Frontal cortex (tissue), 4 donors: Measurements from ENCODE around the gene ZNF267. TPM values are rescaled to one million over a fixed set of nuclear protein-coding genes. Genes with fewer than 3 reads are reported as not detected.
"Not testable (repeated sequence)": the region's sequence is repeated elsewhere in the genome, so short reads cannot be mapped to it uniquely, and the experiment has no call there.

Source experiments
- DNase-seq, 2 donors: peaks; one replicate each; pipeline ENCODE4 v3.0.0; 2012; ENCODE audit warnings: low spot score in 2 of 2
- FAIRE-seq: peaks from 2 replicates; lab custom pipeline; 2012; peaks lifted over from hg19 to GRCh38; lab: Jason Lieb, UNC
- total RNA-seq: library from RNA; depleted of rRNA; stranded (reverse); fragments of >200 nt; gene quantifications from one replicate; pipeline ENCODE4 v1.2.3, GENCODE V29; 2014
- donor health status: control.
- donor health status: control.
- donor health status: control.

Gene ZNF267
- total RNA-seq: 10.2 TPM

DNA sequence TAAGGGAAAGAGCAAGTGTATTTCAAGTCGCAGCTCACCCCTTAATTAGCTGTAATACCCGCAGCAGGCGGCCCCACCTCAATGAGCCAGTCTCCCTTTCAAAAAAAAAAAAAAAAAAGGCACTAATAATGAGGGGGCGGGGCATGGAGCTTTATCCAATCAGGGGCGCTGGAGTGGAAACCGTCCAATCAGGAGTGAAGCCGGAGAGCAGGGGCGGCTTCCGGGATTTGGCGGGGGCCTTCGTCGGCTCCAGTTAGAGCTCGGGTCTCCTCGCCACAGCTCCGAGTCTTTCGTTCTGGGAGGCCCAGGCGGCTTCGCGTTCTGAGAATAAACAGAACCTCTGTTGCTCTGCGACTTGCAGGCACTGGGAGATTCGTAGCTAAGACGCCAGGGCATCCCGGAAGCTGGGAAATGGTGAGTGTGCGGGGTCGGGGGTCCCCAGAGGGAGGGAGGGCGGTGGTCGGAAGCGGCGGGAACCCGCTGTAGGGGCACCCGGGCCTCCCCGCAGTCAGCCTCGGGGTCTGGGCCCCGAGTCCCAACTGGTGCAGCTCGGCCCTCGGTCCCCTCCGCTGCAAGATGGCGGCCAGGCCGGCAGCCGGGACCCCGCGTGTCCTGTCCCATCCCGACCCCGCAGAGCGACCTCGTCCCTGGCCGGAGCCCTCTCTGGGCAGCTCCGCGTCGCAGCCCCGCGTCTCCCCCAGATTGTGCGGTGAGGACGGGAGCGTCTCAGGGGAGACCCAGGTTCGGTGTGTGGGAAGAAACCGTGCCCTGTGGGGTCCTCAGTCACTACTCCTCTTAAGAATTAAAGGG, at the start of gene ZNF267:
Gene ZNF267, plus strand, starts transcription at position 252 of the 810 bp plus-strand sequence. Its CDS starts 160 bp downstream, at position 412.
- FAIRE-seq: peak; percentile 8
- DNase-seq: peak; percentile 88 to 90

- DNase-seq: no peak
- FAIRE-seq: no peak
Measured at GRCh38 chr16:31833047-31833446, 40.6 kb upstream of the ZNF267 start.

GRCh38 chr16:31836396-31836795, 37.2 kb upstream of the ZNF267 start:
- not testable (repeated sequence) for DNase-seq, FAIRE-seq

- no peak for DNase-seq
- FAIRE-seq: no peak
Measured at GRCh38 chr16:31842864-31843263, 30.7 kb upstream of the ZNF267 start.

GRCh38 chr16:31848572-31848971, 25.0 kb upstream of the ZNF267 start:
- not testable (repeated sequence) for DNase-seq

DNA sequence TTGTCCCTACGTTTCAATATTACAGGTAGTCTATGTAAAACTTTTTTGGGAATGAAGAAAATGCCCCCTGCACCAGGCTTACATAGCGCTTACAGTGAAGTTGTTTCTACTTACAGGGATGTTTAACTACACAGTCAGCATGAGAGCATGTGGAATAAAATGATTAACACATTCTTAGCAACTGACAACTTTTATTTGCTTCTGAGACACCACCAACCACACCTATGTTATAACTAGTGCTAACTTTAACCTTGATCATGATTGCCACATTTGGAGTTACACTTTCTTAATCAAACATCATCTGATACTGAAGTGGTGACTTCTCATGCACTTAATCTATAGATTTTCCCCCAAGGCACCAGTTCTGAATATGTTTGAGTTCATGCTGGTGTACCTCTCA, 20.3 kb upstream of the ZNF267 start:
- FAIRE-seq: no peak

More at GRCh38 chr16:31848572-31848971, 25.0 kb upstream of the ZNF267 start:
- FAIRE-seq: not testable (repeated sequence)

DNA sequence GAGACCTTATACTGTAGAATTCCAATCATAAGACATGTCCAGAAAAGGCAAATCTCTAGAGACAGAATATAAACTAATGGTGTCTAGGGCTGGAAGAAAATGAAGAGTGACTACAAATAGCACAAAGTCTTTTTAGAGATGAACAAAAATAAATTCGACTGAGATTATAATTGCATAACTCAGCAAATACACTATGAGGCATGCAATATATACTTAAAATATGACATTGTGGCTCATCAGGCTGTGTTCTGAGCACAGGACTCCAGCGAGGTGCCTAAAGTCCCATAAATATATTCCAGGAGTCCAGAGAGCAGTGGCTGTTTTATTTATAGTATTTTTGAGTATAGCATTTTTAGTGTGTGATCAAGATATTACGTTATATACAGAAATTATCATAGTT, 13.1 kb upstream of the ZNF267 start:
- DNase-seq (no peak), FAIRE-seq (no peak)

More for the DNA sequence above, 20.3 kb upstream of the ZNF267 start:
- DNase-seq: no peak

DNA sequence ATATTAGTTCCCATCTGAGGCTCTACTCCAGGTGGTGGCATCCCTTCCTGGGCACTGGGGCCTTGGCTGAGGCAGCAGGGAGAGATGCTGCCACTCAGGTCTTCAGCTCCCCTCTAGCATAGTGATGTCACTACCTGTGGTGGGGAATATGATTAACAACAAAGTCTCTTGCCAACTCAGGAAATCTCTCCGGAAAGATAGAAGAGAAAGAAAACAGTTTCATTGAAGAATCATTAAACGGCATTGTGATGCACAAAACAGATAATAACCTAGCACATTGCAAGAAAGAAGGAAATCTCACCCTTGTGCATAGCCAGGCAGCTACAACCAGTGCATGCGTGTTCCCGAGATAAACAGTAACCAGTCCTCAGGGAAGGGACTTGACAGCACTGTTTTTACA, 12.2 kb upstream of the ZNF267 start:
- DNase-seq: no peak
- FAIRE-seq: no peak

- DNase-seq: no peak
- no peak for FAIRE-seq
Measured at GRCh38 chr16:31862761-31863160, 10.8 kb upstream of the ZNF267 start.

DNA sequence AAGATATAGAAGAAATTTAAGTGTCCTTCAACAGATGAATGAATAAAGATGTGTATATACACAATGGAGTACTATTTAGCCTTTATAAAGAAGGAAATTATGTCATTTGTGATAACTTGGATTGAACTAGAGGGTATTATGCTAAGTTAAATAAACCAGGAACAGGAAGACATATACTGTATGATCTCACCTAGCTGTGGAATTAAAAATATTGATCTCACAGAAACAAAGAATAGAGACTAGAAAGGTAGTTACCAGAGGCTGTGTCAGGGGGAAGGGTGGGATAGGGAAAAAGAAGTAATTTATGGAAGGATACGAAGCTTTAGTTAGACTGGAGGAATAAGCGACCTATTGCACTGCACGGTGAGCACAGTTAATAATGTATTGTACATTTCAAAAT, 5.4 kb upstream of the ZNF267 start:
- no peak for FAIRE-seq
- no peak for DNase-seq

DNA sequence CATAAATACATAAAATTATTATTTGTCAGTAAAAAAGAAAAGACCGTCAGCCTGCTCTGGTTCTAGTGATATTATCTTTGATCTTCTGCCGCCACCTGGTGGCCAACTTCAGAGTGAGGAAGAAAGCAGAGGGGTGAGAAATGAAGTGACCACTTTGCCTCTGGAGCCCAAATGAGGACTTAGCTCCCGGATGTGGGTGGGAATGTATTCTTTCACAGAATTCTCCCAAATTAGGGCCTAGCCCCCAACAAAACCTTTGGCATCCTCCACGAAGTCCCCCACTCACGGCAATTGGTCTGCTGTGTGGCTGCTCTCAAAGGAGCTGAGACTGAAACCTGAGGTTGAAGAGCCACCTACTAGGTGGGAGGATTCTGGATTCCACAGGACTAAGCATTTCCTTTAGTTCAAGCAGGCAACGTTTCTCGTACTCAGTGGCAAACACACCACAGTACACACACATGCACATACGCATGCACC, 4.9 kb upstream of the ZNF267 start:
- FAIRE-seq (no peak), DNase-seq (peak; percentile 41 to 60)

- DNase-seq (no peak), FAIRE-seq (no peak)
Measured at GRCh38 chr16:31869511-31870201, 4.0 kb upstream of the ZNF267 start.

GRCh38 chr16:31870809-31871208, 2.8 kb upstream of the ZNF267 start:
- no peak for FAIRE-seq

DNA sequence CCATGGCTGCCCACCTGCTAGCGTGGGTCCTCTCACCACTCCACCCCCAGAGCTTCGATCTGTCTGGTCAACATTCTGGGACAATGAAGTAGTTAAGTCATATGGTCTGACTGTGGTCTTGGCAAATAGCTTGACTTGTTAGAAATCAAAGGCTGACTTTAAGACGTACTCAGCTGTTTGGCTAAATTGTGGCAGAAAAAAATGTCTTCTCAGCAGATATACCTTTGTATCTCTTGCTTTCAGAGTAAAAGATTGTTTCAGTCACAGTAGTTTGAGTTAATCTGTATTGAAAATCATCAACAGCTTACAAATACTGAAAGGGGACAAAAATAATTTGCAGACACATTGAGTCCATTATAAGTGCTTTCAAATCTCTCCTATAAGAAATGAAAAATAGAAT, 2.1 kb upstream of the ZNF267 start:
- no peak for FAIRE-seq
- DNase-seq: no peak

More at GRCh38 chr16:31870809-31871208, 2.8 kb upstream of the ZNF267 start:
- DNase-seq: no peak

GRCh38 chr16:31872201-31872600, 1.4 kb upstream of the ZNF267 start:
- no peak for DNase-seq
- FAIRE-seq: no peak

GRCh38 chr16:31874366-31875111, 932 bp downstream of the ZNF267 start:
- DNase-seq (no peak), FAIRE-seq (no peak)

DNA sequence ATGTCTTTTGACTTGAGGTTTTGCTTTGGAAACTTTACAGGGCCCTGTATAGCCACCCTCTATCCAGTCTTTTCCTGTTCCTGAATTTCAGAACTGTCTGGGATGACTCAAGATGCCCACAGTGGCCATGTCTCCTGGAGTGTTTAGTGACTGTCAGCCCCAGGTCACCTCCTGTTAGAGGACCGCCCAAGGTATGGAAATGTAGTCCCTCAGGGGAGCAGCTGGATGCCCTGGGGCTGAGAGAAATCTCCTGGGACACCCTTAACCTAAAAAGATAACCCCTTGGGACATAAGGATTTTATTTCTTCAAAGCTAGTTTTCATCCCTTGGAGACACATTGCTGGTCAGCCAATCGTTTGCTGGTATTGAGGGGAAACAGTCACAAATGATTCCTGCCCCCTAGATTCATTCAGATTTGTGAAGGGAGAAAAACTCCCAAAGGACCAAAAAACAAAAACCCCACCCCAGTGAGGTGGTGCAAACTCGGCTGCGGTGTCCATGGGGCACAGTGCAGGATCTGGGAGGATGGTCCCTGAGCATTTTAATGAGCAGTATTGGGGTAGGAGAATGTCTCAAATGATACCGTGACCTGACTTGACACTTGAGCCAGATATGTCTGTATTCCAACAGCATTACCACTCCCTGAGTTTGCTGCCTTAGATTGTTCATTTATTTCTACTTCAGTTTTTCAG, 1.7 kb downstream of the ZNF267 start:
- no peak for DNase-seq
- FAIRE-seq: no peak

DNA sequence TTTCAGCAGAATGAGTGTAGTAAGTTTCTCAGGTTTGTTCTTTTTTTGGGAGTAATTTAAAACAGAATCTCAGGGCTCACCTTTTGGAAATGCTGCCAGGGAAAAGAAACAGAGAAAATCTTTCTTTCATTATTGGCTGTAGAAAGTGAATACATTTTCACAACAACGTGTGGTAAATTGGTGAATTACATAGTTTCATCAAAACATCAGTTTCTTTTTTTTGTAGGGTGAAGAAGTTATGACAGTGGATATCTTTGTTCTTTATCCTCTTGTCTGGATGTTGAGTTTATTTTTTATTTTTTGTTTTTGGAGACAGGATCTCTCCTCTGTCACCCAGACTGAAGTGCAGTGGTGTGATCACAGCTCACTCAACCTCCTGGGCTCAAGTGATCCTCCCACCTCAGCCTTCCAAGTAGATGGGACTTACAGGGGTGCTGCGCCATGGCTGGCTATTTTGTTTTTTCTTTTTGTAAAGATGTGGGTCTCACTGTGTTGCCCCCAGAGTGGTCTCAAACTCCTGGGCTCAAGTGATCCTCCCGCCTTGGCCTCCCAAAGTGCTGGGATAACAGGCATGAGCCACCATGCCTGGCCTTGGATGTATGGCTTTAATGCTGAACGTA, 2.4 kb downstream of the ZNF267 start:
- no peak for FAIRE-seq

More for the DNA sequence above, 2.4 kb downstream of the ZNF267 start:
- DNase-seq: no peak
